GM11168 (cell line): ENCODE measurements around the gene JUNB.

Source experiments
- in situ Hi-C: fragments of 300-500 bp; cut with MboI; formaldehyde crosslinking; loops from one replicate; pipeline ENCODE4 v1.12.0; 2022; ENCODE audit warnings: low sequenced_read_pairs; ENCODE audit not compliant: unreplicated experiment

The JUNB gene

GRCh38 chr19:12838182-12838885, 47.0 kb downstream of the JUNB start, which contains the start of gene MAST1:
TSS of gene MAST1 (plus strand) at chr19:12838515. CDS start at chr19:12838573, 58 bp downstream.
- in situ Hi-C loops = no loop called here

GRCh38 chr19:12838886-12839756, 47.8 kb downstream of the JUNB start:
- in situ Hi-C loops = no loop called here

- in situ Hi-C loops = no loop called here
Measured at GRCh38 chr19:12840091-12841079, 49.1 kb downstream of the JUNB start.

GRCh38 chr19:12841094-12841493, 49.8 kb downstream of the JUNB start:
- in situ Hi-C loops = no loop called here

DNA sequence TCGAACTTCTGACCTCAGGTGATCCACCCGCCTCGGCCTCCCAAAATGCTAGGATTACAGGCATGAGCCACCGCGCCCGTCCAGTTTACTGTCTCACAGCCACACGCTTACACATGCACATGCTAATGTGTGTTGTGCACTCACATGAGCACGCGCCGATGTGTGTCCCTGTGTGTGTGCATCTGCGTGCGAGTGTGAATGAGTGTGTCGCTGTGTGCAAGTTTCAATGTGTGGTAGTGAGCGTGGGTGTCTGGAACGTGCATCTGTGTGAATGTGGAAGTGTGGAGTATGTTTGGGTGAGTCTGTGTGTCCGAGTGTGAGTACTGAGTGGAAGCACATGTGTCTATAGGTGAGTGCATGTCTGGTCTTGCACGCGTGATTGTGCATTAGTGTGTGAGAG, 51.2 kb downstream of the JUNB start:
- in situ Hi-C loops = no loop called here
